Measurements from ENCODE around the gene SPTBN5.

DNA sequence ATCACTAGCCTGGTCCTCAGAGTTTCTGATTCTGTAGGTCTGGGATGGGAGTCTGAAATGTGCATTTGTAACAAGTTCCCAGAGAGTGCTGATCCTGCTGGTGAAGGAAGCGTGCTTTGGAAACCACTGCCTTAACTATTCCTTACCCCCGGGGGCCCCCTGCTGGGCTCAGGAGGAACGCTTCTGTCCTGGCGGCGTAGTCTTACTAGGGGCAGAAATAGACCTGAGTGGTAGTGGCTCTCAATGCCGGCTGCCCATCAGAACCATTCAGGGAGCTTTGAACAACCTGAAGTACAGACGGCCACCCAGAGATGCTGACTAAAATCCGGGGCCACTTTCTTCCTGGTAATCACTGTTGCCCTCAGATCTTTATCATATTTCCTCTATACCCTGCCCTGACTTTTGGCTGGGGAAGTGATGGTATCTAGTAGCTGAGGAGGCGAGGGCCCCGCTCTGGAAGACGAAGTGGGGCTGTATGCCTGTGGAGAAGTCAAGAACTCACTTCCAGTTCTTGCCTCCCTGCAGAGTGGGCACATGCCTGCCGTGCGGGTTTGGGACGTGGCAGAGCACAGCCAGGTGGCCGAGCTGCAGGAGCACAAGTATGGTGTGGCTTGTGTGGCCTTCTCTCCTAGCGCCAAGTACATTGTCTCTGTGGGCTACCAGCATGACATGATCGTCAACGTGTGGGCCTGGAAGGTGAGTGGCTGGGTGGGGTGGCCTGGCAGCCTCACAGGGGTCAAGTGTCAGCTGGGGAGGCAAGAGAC lies 82.2 kb downstream of the SPTBN5 start:
- TF ChIP-seq, protein P1, sequence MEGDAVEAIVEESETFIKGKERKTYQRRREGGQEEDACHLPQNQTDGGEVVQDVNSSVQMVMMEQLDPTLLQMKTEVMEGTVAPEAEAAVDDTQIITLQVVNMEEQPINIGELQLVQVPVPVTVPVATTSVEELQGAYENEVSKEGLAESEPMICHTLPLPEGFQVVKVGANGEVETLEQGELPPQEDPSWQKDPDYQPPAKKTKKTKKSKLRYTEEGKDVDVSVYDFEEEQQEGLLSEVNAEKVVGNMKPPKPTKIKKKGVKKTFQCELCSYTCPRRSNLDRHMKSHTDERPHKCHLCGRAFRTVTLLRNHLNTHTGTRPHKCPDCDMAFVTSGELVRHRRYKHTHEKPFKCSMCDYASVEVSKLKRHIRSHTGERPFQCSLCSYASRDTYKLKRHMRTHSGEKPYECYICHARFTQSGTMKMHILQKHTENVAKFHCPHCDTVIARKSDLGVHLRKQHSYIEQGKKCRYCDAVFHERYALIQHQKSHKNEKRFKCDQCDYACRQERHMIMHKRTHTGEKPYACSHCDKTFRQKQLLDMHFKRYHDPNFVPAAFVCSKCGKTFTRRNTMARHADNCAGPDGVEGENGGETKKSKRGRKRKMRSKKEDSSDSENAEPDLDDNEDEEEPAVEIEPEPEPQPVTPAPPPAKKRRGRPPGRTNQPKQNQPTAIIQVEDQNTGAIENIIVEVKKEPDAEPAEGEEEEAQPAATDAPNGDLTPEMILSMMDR (IDR thresholded peaks at IDR 0.05) = peak; percentile 82 to 93 (median 92)
- TF ChIP-seq POLR2A (IDR thresholded peaks at IDR 0.05) = no peak

Measured in Peyer's patch (tissue), 4 donors.